Astrocyte of the spinal cord (primary cell): ENCODE measurements around the gene PPARD.

Experiments used
- DNase-seq: peaks from one replicate; pipeline ENCODE4 v3.0.0; 2011; ENCODE audit warnings: low read depth, low spot score
- H3K4me3 ChIP-seq: 2 replicates; pipeline ENCODE4 v1.5.1; 2011; ENCODE audit warnings: low read depth, mild to moderate bottlenecking, low read length, moderate library complexity
- in situ Hi-C: cut with HindIII; loops from 2 replicates; pipeline ENCODE4 v1.10.0; 2017; ENCODE audit warnings: low sequenced_read_pairs
- TF ChIP-seq, protein P1 (sequence below): IDR thresholded peaks from 2 replicates; pipeline ENCODE4 v1.5.1; 2012; ENCODE audit warnings: low read depth, mild to moderate bottlenecking, low read length, inconsistent platforms

The PPARD gene

DNA sequence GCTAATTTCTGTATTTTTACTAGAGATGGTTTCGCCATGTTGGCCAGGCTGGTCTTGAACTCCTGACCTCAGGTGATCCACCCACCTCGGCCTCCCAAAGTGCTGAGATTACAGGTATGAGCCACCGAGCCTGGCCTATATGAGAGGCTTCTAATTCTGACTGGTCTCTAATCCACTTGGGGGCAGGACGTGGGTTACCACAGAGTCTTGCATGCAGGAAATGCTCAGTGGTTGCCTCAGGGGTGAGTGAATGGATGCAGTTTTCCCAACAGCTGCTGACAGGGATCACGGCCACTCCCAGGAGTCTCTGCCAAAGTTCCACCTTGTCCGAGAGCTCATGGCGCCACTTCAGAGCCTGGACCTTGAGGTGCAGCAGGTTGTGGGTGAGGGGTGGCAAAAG, 103.3 kb downstream of the PPARD start:
- in situ Hi-C loops: no loop called here
- DNase-seq: no peak
- TF ChIP-seq, protein P1, sequence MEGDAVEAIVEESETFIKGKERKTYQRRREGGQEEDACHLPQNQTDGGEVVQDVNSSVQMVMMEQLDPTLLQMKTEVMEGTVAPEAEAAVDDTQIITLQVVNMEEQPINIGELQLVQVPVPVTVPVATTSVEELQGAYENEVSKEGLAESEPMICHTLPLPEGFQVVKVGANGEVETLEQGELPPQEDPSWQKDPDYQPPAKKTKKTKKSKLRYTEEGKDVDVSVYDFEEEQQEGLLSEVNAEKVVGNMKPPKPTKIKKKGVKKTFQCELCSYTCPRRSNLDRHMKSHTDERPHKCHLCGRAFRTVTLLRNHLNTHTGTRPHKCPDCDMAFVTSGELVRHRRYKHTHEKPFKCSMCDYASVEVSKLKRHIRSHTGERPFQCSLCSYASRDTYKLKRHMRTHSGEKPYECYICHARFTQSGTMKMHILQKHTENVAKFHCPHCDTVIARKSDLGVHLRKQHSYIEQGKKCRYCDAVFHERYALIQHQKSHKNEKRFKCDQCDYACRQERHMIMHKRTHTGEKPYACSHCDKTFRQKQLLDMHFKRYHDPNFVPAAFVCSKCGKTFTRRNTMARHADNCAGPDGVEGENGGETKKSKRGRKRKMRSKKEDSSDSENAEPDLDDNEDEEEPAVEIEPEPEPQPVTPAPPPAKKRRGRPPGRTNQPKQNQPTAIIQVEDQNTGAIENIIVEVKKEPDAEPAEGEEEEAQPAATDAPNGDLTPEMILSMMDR: no peak
- no peak overlapping the region for H3K4me3 ChIP-seq

DNA sequence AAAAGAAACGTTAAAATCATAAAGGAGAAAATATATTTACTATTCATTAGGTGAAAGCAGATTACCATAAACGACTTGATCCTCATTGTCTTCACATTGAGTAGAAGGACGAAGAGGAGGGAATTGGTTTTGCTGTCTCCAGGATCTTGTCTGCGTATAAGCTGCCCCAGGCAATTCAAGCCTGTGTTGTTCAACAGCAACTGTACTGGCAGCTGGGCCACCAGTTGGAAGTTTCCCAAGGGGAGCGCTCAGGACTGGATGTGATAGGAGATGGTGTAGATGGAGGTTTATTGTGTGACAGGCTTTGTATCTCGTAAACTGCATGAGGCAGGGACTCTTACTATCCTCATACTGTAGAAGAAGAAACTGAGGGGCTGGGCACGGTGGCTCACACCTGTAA, 105.8 kb downstream of the PPARD start:
- in situ Hi-C loops: no loop called here
- no peak overlapping the region for H3K4me3 ChIP-seq
- no peak for DNase-seq
- TF ChIP-seq, protein P1: no peak

DNA sequence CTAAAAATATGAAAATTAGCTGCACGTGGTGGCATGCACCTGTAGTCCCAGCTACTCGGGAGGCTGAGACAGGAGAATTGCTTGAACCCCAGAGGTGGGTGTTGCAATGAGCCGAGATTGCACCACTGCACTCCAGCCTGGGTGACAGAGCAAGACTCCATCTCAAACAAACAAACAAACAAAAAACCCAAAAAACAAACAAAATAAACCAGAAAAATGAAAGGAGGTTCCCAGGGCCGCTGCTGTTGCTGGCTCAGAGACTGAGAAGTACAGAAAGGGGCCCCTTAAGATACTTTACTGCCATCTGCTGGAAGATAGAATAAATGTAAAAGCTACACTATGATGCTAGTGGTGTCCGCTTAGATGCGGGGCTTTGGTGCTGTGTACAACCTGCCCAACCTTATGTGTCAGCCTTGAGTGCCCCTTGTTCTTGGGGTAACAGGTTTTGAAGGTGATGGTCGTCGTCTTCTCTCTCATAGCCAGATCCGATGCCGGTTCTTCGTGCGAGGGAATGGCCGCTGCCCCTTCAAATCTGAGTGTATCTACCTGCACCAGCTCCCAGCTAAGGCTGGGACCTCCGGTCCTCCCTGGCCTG, 107.0 kb downstream of the PPARD start:
- in situ Hi-C loops: no loop called here
- peak; percentile 69 for DNase-seq

DNA sequence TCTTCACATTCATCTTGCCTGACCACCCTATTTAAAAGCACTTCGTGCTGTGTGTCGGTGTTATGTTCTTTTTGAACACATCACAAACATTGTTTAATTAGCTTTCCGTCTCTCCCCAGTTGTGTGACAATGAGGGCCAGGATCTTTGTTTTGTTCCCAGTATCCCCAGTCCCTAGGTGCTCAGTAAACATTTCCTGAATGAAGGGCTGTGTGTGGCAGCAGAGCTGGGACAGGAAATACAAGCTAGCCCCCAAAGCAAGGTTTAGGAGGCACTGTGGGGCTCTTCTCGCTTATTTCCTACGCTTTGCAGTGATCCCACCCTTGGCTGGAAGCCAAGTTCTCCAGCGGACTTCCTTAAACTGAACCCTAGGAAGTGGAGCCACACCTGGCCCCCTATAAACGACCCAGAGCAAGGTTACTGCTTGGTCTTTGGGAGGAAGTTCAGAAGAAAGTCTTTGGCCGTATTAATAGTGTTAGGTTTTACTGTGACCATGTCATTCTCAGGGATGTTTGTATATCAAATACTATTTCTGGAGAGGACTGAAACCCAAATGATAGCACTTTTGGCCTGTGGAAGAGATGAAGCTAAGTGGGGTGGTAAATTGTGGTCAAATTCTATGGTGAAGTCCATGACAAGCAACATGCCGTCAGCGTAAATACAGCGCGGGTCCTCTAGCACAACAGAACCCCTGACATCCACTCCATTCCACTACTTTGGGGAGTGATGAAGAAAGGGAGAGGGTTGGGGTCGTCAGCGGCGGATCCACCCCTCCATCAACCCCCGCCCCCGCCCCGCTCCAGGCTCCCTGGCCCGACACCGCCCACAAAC, 109.2 kb downstream of the PPARD start:
- TF ChIP-seq, protein P1: no peak
- in situ Hi-C loops: no loop called here

More for the DNA sequence above, 107.0 kb downstream of the PPARD start:
- H3K4me3 ChIP-seq: no peak overlapping the region
- TF ChIP-seq, protein P1: peak; percentile 53

DNA sequence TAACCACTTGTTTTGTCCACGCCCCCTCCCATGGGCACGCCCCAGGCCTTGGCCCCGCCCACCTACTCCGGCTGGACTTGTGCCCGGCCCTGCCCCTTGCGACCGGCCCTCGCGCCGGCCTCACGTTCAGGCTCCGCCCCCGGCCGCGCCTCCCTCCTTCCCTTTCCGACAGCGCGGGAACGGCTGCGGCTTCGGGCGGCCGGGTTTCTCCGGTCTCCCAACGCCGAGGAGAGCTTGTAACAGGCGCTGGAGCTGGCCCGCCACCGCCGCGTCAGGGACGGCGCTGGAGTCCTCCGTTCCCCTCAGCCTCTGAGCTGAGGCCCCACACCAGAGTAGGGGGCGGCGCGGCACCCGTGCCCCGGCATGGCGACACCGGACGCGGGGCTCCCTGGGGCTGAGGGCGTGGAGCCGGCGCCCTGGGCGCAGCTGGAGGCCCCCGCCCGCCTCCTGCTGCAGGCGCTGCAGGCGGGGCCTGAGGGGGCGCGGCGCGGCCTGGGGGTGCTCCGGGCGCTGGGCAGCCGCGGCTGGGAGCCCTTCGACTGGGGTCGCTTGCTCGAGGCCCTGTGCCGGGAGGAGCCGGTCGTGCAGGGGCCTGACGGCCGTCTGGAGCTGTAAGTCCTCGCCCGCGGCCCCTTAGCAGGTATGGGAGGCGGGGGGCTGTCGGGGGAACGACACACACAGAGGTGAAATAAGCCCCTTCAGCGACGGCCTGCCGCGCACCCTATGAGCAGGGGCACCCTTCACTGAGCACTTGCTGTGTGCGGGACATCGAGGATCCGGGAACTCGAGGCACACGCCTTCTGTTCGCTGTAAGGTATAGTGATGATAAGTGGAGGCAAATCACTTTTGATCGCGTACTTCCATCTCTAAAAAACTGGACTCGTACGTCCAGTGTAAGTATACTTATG, 110.1 kb downstream of the PPARD start, which contains the start of gene FANCE:
FANCE (plus strand) TSS at position 156 of the 908 bp plus-strand sequence; CDS start at position 364, 208 bp downstream.
- in situ Hi-C loops: no loop called here

More for the DNA sequence above, 109.2 kb downstream of the PPARD start:
- peak overlapping the region; percentile 44 for H3K4me3 ChIP-seq
- no peak for DNase-seq

More for the DNA sequence above, 110.1 kb downstream of the PPARD start, which contains the start of gene FANCE:
- DNase-seq: peak; percentile 93
- H3K4me3 ChIP-seq: peak within 1 kb of the TSS; percentile 44
- TF ChIP-seq, protein P1: no peak
